ENCODE results near the gene YIPF2.
"Not testable (repeated sequence)": the region's sequence is repeated elsewhere in the genome, so short reads cannot be mapped to it uniquely, and the experiment has no call there.

YIPF2 gene

DNA sequence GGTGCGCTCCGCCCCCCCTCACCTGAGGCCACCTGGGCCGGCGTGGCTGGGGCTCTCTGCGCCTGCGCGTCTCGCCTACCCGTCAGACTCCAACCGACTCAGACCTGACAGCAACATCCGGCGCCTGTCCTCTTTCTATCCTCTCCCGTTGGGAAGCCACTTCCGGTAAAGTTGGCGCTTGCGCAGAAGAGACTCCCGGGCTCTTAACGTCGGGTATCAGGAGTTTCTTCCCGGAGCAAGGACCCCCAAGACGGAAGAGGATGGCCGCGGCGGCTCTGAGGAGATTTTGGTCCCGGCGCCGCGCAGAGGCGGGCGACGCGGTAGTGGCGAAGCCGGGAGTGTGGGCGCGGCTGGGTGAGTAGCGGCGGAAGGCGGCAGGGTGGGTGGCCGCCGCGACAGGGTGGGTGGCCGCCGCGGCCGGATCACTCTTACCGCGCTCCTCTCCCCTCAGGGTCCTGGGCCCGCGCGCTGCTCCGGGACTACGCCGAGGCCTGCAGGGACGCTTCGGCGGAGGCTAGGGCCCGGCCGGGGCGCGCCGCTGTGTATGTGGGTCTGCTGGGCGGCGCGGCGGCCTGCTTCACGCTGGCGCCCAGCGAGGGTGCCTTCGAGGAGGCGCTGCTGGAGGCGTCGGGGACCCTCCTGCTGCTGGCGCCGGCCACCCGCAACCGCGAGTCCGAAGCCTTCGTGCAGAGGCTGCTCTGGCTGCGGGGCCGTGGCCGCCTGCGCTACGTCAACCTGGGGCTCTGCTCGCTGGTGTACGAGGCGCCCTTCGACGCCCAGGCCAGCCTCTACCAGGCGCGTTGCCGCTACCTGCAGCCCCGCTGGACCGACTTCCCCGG, at the start of gene YIPF2, which contains the start of gene TIMM29:
Gene YIPF2, minus strand, starts transcription at position 77 of the 839 bp plus-strand sequence. CDS start 229 bp downstream, outside the sequence.
Gene TIMM29, plus strand, starts transcription at position 249 of the 839 bp plus-strand sequence. Its CDS starts 12 bp downstream, at position 261.
- peak; percentile 95 to 97 for DNase-seq

DNA sequence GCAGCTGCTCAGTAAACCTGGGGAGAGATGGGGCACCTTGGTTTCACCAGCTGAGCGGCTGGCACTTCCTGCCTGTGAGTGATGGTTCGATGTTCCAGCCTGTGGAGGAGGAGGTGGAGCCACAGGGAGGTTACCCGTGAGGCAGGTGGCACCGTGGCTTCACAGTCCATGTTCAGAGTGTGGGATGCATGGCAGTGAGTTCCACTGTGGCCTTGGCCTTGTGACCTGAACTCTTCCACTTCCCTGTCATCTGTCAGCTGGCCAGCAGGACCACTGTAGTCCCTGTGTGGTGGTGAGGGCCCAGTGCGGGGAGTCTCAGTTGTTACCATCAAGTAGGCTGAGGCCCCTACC, 49.3 kb upstream of the YIPF2 start:
- no peak for DNase-seq

DNA sequence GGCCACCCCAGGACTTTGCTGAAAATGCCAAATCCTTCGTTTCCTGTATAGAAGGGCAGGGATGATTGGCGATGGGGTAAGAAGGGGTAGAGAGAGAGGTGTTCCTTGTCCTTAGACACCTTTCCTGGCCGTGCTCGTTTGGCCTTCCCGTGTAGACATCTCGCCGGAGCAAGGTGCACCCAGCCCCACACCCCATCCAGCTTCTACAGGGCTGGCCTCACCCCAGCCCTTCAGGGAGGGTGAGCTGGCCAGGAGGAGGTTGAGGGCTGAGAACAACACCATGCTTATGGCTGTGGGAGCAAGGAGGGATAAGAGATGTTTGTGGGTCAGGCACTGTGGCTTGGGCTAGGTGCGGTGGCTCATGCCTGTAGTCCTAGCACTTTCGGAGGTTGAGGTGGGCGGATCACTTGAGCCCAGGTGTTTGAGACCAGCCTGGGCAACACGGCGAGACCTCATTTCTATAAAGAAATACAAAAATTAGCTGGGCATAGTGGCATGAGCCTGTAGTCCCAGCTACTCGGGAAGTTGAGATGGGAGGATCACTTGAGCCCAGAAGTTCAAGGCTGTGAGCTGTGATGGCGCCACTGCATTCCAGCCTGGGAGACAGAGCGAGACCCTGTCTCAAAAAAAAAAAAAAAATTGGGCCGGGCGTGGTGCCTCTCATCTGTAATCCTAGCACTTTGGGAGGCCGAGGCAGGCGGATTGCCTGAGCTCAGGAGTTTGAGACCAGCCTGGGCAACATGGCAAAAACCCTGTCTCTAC, 47.9 kb upstream of the YIPF2 start:
- no peak for DNase-seq

DNA sequence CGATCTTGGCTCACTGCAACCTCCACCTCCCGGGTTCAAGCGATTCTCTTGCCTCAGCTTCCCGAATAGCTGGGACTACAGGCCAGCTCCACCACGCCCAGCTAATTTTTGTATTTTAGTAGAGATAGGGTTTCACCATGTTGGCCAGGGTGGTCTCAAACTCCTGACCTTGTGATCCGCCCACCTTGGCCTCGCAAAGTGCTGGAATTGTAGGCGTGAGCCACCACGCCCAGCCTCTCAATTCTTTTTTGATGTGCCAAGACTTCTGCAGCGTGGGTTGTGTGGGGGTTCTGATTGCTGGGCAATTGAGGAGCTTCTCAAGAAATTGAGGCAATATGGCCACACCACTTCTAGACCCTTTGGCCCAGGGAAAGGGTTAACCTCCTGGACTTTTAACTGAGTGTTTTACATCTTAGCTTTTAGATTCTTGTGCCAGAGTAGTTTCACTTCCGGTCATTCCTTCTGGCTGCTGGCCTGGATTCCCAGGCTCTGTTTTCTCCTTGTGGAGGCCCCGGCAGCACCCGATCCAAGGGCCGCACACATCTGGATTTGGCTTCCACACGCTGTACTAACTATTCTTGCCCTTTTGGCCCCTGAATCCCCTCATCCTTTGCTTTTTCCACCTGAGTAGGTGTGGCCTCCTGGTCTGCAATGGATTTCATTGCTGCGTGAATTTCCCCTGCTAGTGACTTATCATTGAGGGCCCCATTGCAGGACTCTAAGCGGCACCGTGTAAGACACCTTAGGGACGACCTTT, 47.1 kb upstream of the YIPF2 start:
- no peak for DNase-seq

DNA sequence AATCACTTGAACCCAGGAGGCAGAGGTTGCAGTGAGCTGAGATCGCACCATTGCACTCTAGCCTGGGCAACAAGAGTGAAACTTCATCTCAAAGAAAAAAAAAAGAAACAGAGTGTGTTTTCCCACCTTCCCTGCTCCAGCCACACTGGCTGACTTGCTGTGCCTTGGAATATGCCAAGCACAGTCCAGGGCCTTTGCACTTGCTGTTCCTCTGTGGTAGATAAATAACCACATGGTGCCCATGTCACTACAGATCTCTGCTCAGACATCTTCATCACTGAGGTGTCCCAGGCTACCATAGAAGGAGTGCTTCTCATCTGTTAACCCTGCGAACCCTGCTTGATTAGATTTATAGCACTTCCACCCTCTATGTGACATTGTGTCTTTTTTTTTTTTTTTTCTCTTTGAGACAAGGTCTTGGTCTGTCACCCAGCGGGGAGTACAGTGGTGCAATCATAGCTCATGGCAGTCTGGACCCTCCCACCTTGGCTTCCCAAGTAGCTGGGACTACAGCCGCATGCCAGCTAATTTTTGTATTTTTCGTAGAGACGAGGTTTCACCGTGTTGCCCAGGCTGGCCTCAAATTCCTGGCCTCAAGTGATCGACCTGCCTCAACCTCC, 42.8 kb upstream of the YIPF2 start:
- no peak for DNase-seq

DNA sequence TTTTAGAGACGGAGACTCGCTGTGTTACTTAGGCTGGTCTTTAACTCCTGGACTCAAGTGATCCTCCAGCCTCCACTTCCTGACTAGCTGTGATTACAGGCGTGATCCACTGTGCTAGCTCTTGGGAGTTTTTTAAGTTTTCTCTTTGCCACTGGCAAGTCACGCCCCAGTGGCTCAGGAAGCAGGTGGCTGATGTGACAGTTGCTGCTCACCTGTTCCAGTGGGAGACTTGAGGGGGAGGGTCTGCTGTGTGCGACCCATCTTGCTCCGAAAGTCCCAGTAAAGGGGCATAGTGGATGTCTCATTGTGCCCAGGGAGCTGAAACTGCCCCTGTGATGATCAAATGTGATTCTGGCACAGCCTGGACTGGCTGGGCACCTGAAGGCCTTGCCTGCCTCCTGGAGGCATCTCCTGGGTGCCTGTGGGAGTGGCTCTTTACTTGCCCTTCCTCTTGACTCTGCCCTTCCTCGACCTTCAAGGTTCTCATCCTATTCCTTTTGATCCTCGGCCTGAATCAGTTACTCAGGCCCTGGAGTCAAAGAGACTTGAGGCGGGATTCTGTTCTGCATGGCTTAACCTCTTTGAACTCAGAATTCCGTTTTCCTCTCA, 40.2 kb upstream of the YIPF2 start:
- DNase-seq = peak in 1 of 2 donors; percentile 4

DNA sequence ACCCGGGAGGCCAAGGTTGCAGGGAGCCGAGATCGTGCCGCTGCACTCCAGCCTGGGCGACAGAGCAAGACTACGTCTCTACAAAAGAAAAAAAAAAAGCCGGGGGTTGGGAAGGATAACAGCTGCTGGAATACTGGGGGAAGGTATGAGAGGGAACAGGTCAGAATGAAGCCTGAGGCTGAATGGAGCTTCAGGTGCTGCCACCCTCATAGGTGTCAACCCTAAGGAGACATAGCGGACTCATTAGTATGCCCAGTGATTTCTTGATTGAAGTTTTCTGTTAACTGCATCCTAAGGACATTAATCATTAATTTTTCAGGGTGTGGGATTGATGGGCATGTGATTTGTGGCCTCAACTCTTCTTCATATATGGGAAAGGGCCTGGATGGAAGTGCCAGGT, 38.4 kb upstream of the YIPF2 start:
- DNase-seq = no peak

DNA sequence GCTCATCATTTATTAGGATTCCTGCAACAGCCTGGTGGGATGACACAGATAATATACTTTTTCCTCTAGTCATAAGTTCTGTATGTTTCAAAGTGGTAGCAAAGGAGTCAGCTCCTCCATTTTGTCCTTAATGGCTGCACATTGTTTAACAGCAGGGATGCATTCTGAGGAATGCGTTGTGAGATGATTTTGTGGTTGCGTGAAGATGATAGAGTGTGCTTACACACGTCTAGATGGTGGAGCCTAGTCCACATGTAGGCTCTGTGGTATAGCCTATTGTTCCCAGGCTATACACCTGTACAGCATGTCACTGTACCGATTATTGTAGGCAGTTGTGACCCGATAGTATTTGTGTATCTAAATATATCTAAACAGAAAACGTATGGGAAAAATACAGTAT, 37.0 kb upstream of the YIPF2 start:
- no peak for DNase-seq

DNA sequence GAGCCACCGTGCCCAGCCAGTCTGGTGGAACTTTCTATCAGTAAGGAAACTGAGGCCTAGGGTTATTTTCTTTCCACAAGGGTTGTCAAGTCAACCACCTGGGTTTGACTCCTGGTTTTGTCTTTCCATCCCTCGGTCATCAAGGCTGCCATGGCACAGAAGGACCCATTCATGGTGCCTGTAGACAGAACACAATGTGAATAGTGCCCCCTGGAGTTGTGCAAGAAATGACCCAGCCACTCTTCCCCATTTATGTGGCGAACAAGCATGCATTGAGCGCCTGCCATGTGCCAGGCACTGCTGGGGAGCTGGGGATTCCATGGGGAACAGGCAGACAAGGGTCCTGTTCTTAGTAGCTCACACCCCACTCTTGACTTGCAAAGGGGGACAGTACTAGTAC, 36.5 kb upstream of the YIPF2 start:
- DNase-seq = no peak

DNA sequence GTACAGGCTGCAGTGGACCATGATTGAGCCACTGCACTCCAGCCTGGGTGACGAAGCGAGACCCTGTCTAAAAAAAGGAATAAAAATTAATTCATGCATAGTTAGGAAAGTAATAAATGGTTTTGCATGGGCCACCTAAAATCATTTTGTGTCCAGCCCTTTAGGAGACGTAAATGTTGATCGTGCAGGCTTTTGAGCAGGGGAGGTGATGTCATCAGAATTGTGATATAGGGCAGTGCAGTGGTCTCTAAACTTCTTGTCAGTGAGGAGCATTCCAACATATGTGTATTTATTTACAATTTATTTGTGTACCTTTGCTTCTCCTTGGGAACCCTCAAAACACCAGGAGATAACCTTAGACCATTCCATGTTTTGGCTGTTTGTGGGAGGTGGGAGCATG, 35.4 kb upstream of the YIPF2 start:
- DNase-seq = no peak

DNA sequence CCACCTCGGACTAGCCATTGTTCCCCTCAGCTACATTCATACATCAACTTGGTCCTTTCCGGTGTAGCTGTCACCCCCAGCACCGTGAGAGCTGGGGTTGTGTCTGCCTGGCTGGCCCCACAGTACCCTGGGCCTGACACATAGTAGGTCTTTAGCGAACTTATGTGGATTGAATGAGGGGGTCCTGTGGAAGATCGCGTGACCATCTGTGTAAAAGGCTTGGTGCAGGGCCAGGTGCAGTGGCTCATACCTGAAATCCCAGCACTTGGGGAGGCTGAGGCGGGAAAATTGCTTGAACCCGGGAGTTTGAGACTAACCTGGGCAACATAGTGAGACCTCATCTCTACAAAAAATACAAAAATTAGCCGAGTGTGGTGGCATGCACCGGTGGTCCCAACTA, 34.4 kb upstream of the YIPF2 start:
- DNase-seq = no peak

DNA sequence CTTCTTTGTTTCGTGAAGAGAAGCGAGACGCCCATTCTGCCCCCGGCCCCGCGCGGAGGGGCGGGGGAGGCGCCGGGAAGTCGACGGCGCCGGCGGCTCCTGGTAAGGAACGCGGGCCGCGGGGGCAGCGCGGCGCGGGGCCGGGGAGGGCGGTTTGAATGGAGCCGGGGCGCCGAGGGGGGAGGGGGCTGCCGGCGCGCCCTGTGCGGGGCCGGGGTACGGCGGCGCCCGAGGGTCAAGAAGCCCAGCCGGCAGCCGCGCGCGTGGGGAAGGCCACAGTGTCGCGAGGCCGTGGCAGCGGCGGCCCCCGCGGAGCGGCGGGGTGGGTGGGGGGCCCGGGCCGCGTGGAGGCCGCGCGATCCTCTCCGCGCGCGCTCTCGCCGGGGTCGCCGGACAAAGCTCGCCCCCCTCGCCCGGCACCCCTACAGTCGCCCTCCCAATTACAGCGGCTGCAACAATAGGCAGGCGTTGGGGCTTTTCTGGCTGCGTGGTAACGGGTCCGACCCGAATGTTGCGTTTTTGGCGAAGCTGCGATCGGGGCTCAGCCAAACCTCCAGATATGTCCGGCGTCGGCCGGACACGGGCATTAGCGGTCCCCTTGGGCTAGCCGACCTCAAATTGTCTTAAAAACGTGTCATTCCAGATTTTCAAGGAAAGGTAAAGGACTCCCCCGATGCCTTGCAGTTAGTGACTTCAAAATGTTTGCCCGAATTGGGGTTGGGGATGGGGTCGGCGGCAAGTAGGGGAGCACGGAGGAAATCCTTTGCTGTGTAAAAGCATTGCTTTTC, 32.8 kb upstream of the YIPF2 start:
- DNase-seq = no peak

DNA sequence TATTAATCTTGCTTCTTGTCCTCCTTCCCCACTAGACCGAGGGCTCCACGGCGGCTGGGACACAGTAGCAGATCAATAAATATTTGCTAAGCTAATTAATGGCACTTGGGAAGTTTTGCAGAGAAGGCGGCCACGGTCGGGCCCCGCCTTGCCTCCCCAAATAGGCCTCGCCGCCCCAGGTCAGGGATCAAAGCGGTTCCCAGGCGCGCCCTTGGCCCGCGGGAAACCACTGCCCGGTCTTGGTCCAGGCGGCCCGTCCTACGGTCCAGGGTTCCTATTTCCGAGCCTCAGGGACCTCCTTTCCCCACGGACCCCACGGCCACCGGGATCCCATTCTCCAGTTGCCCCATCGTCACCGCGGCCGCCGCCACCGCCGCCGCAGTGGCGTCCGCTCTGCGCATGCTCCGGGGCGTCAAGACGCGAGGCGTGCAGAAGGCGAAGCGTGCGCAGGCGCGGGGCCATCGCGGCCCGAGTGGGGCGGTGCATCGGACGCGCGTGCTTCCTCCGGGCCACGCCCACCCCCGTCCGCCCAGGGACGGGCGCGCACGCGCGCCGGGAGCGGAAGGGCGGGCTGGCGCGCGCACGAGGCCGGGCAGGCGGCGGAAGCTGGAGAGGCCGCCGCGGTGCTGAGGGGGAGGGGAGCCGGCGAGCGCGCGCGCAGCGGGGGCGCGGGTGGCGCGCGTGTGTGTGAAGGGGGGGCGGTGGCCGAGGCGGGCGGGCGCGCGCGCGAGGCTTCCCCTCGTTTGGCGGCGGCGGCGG, 32.1 kb upstream of the YIPF2 start, which contains the start of gene SMARCA4:
Gene SMARCA4, plus strand, starts transcription at position 717 of the 759 bp plus-strand sequence. CDS start 23,122 bp downstream, outside the sequence.
- DNase-seq = peak; percentile 98

DNA sequence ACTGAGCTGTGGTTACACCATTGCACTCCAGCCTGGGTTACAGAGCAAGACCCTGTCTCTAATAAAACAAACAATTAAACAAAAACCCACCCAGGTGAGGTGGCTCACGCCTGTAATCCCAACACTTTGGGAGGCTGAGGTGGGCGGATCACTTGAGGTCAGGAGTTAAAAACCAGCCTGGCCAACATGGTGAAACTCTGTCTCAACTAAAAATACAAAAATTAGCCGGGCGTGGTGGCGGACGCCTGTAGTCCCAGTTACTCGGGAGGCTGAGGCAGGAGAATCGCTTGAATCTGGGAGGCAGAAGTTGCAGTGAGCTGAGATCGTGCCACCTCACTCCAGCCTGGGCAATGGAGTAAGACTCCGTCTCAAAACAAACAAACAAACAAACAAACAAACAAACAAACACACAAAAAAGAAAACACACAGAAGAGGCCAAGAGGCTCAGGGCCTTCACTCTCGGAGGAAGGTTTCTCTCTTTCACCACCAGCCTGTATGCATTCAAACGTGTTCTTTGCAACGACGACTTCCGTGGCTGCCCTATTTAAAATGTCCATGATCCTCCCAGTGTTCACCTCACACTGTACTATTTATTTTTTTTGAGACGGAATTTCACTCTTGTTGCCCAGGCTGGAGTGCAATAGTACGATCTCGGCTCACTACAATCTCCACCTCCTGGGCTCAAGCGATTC, 31.0 kb upstream of the YIPF2 start:
- DNase-seq = not testable (repeated sequence)

DNA sequence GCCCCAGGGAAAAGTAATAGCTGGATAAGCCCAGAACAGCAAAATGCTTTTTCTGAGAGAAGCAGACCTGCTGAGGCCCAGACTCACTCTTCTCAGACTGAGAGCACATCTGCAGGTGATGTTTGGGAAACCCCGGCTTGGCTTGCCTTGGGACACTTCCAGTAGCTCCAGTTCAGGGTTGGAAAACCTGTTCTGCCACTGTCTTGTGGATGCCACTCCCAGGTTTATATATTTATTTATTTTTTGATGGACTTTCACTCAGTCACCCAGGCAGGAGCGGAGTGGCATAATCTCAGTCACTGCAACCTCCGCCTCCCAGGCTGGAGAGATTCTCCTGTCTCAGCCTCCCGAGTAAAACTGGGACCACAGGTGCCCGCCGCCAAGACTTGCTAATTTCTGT, 24.4 kb upstream of the YIPF2 start:
- no peak for DNase-seq

DNA sequence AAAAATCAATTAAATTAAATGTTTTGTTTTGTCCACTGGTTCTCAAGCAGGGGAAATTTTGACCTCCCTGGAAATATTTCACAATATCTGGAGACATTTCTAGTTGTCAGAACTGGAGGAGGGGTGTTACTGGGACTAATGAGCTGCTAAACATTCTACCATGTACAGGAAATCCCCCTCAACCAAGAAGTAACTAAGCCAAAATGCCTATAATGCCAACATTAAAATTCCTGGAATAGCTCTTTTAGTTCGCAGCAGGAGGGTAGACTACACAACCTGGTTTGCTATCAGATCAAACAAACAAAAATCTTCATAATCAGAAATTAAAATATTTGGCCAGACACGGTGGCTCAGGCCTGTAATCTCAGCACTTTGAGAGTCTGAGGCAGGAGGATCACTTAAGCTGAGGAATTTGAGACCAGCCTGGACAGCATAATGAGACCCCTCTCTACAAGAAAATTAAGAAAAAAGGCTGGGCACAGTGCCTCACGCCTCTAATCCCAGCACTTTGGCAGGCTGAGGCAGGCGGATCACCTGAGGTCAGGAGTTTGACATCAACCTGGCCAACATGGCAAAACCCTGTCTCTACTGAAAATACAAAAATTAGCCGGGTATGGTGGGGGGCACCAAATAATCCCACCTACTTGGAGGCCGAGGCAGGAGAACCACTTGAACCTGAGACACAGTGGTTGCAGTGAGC, 18.7 kb upstream of the YIPF2 start:
- no peak for DNase-seq

DNA sequence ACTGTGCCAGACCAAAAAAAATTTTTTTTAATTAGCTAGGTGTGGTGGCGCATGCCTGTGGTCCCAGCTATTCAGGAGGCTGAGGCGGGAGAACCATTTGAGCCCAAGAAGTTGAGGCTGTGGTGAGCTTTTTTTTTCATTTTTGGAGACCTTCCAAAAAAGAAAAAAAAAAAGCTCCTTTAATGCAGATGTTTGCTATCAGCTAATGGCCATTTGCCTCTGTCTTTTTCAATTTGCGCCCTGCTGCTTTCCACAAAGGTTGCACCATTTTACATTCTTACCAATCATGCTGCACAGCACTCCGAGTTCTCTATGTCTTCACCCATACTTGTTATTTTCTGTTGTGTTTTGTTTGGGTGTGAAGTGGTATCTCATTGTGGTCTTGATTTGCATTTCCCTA, 16.8 kb upstream of the YIPF2 start:
- DNase-seq = no peak

DNA sequence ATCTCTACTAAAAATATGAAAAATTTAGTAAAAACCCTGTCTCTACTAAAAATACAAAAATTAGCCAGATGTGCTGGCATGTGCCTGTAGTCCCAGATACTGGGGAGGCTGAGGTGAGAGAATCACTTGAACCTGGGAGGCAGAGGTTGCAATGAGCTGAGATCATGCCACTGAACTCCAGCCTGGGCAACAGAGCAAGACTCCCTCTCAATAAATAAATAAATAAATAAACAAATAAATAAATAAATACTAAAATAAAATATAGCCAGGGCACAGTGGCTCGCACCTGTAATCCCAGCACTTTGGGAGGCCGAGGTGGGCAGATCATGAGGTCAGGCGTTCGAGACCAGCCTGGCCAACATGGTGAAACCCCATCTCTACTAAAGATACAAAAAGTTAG, 15.0 kb upstream of the YIPF2 start:
- DNase-seq = not testable (repeated sequence)

DNA sequence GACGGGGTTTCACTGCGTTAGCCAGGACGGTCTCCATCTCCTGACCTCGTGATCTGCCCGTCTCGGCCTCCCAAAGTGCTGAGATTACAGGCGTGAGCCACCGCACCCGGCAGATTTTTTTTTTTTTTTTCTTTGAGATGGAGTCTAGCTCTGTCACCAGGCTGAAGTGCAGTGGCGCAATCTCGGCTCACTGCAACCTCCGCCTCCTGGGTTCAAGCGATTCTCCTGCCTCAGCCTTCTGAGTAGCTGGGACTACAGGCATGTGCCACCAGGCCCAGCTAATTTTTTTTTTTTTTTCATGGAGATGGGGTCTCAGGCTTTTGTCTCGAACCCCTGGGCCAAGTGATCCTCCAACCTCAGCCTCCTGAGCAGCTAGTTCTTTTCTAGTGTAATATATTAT, 13.2 kb upstream of the YIPF2 start:
- not testable (repeated sequence) for DNase-seq
